Amniotic epithelial cell (primary cell): ENCODE results near the gene AFG3L2.

Experiments
- DNase-seq: peaks from one replicate; pipeline ENCODE4 v3.0.0-alpha.2; 2010; ENCODE audit warnings: low read depth

The AFG3L2 gene

GRCh38 chr18:12325726-12326245, 51.2 kb downstream of the AFG3L2 start:
- no peak for DNase-seq

DNA sequence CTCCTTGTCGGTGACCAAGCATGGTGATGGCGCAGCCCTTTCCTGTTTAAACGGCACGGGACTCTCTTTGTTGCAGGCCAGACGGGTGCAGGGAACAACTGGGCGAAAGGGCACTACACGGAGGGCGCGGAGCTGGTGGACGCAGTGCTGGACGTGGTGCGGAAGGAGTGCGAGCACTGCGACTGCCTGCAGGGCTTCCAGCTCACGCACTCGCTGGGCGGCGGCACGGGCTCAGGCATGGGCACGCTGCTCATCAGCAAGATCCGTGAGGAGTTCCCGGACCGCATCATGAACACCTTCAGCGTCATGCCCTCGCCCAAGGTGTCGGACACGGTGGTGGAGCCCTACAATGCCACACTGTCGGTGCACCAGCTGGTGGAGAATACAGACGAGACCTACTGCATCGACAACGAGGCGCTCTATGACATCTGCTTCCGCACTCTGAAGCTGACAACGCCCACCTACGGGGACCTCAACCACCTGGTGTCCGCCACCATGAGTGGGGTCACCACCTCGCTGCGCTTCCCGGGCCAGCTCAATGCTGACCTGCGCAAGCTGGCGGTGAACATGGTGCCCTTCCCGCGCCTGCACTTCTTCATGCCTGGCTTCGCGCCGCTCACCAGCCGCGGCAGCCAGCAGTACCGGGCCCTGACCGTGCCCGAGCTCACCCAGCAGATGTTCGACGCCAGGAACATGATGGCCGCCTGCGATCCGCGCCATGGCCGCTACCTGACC, 51.9 kb downstream of the AFG3L2 start:
- DNase-seq: no peak

DNA sequence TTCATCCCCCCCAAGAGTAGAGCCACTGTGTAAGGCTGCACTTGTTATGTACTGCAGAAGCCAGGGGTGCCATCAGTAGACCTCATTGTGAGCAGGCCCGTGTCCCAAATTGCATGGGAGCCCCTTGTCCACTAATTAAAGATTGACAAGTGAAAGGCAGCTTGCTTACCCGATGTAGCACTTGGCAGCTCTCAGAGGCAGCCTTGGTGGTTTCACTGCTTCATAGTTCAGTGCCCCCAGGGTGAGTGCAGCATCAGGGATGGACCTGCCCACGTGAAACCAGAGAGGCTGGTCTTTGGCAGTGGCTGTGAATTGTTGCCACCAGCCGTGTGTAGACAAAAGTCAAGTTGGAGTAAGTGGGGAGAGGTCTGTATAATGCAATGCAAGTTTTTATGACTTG, 55.7 kb downstream of the AFG3L2 start:
- DNase-seq: no peak

GRCh38 chr18:12318857-12319256, 58.2 kb downstream of the AFG3L2 start:
- DNase-seq: no peak

DNA sequence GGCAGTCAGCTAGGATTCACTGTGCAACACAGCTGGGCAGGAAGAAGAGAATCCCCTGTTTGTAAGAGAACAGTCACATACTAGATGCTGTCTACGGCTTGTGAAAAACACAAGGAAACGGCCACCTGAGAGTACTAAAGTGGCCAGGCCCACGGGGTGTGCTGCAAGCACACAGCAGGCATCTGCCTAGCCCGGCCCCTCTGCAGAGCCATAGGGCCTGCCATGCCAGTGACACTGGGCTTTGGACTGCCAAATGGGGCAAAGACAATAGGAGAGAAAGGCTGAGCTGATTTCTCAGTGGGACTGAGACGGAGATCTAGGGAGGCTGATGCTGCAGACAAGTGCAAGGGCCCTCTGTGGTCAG, 58.7 kb downstream of the AFG3L2 start:
- no peak for DNase-seq

DNA sequence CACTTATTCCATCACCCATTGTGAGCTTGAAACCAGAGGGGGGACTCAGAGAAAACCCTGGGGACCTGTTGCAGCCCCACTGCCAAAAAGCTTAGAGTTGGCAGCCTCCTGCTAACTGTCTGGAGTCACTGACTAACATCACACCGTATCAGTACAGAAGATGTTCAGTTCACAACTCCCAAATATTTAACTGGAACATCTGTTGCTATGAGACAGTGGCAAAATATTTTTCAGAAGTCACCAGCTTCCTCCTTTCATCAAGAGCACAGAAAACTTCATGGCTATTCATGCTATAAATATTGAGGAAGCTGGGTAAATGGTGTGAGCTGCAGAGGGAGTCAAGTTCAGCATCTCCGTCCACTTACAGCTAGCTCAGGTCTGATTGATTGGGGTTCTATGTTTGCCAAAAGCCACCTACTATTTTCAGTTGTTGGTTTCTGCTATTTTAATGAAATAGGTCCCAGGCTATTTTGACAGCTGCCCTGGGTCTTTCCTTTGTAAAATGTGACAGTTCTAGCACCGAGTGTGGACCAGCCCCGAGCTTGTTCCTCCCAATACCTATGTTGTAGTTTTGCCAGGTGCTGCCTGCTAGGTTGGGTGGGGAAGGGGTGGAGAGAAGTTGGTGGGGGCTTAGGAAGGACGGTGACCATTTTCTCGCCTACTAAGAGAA, 59.2 kb downstream of the AFG3L2 start:
- peak; percentile 56 for DNase-seq

DNA sequence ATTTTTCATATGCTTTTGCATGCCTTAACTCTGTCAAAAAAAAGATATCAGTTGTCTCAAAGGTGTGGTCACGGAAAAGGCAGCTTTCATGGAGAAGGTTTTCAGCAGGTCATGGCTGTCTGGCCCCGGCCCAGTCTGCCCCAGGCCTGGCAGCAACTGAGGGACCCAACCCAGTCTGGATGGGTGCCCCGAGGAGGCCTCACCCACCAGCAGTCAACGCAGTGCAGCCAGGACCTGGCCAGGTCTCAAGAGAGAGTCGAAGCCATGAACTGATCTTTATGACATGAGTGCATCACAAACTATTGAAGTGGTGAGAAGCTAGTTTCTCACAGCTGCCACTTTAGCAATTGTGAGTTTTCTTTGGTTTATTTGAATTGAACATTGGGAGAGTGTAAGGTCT, 61.1 kb downstream of the AFG3L2 start:
- no peak for DNase-seq

DNA sequence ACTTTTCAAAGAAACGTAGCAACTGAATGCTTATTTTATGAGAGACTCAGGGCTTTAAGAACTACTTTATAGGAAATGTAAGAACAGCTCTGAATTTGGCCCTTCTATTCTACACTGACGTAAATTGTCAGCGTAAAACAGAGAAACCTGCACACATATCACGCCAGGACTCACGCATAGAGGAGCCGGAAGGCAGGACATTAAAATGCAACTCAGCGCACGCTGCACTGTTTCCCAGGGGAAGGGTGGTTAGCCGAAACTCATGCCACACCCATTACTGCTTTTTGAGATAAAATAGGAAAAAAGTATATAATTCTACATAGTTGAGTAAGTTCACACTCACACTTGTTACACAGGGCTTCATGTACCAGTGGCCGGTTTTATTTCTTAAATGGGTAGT, 61.5 kb downstream of the AFG3L2 start:
- DNase-seq: no peak

DNA sequence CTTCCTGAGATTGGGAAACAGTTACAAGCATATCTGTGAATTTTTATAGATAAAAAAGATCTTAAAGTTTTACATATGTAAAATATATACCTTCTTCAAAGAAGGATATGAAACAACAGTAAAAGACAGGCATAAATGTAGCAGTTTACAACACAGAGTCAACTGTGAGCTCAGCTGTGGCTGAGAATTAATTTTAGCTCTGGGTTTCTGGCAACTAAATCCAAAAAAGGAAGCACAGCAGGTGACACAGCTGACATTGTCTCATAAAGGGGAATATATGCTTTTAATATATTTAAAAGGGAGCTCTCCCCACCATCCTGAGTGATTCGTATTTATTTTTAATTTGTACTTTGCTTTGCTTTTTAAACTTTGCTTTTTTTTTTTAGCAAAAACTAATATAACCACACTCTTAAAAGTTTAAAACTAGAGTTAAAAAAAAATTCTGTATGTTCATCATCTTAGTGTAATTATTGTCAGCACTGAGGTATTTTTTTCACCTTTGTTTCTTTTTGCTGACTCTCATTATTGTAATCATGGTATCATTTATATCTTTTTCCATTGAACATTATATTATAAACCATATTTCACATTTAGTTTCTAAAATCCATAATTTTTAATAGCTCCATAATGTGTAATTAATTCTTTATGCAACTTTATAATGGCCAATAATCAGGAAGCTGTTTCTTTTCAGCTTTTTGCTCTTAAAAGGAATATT, 62.3 kb downstream of the AFG3L2 start:
- no peak for DNase-seq

DNA sequence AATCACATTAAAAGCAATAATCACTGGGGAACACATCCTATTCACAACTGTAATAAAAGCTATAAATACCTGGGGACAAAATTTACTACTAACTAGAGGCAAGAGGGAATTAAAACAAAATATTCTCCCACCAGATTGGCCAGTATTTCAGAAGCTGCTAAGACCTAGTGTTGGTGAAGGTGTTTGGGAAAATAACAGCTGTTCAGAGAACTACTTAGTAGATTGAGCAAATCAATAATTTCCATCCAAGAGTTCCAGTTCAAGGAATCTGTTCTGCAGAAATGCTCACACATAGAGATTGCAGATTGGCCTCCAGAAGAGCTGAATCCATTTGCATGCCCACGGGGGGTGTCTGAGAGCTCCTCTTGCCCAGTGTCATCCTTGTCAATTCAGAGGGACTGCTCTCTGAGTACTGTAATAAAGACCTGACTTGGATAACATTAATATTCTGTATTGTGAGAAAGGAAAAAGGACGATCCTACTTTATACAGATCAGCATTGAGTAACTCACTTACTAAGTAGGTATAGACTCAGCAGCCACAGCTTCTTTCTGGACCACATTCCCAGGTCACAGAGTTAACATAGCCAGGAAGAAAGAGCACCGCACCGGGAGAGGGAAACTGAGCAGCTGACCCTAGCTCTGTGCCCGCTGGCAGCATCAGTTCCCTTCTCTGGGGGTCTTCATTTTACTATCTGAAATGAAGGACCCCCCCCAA, 63.3 kb downstream of the AFG3L2 start:
- no peak for DNase-seq

DNA sequence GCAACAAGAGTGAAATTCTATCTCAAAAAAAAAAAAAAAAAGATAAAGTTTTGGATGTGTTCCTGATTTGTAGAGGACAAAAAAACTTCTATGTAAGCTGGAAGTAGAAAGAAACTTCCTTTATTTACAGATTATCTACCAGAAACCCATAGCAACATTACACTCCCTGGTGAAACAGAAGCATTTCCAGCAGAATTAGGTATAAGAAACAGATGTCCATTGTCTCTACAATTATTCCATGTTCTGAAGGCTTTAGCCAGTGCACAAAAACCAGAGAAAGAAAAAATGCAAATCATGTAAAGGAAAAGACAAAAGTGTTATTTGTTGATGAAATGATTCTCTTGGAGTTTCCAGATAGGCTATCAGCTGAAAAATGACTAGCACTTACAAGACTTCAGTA, 64.1 kb downstream of the AFG3L2 start:
- DNase-seq: no peak

DNA sequence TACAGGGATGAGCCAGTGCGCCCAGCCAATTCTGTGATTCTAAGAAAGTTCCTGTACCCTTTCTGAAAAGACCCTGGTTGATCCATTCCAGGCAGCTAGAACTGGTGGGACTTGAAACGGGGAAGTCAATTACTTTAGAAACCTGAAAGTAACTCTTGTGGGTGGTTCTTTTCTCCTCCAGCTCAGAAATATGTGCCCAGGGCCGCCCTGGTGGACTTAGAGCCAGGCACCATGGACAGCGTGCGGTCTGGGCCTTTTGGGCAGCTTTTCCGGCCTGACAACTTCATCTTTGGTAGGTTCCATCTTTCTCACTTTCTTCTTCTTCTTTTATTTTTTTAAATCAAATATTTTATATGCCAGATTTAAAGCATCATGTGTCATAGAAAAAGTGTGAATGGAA, 66.3 kb downstream of the AFG3L2 start:
- DNase-seq: no peak

GRCh38 chr18:12309683-12310198, 67.3 kb downstream of the AFG3L2 start:
- DNase-seq: no peak

GRCh38 chr18:12308386-12309100, 68.5 kb downstream of the AFG3L2 start:
- peak; percentile 87 for DNase-seq

GRCh38 chr18:12307701-12308385, 69.2 kb downstream of the AFG3L2 start, which contains the start of gene TUBB6:
Gene TUBB6, plus strand, starts transcription at chr18:12308241. Its CDS starts 52 bp downstream, at chr18:12308293.
- peak; percentile 69 for DNase-seq

- peak; percentile 66 for DNase-seq
Measured at GRCh38 chr18:12306752-12307700, 70.0 kb downstream of the AFG3L2 start.

- DNase-seq: peak; percentile 43
Measured at GRCh38 chr18:12305930-12306629, 70.9 kb downstream of the AFG3L2 start.

- DNase-seq: no peak
Measured at GRCh38 chr18:12305211-12305610, 71.8 kb downstream of the AFG3L2 start.
